ENCODE data around the gene MT1E. TPM values are rescaled to one million over a fixed set of nuclear protein-coding genes. Genes with fewer than 3 reads are reported as not detected.

MT1E gene
- total RNA-seq, 1 experiment from 2014 or later = 50.6 TPM

- intact Hi-C loops (cut with micrococcal nuclease; ENCODE audit: unreplicated experiment) = no loop called here
- Histone ChIP-seq H3K27me3 (replicated peaks; ENCODE audit: insufficient read depth, low read depth, low read length, poor library complexity) (no peaks in the 10 kb centered on the region), H3K4me3 (ENCODE audit: low read depth, low read length, poor library complexity, severe bottlenecking) (no peak overlapping the region), H3K27ac (ENCODE audit: low read depth, low read length, poor library complexity, severe bottlenecking) (no peak overlapping the region), H3K36me3 (ENCODE audit: insufficient read depth, low read length, poor library complexity, severe bottlenecking) (no peaks in the 10 kb centered on the region), H3K9me3 (ENCODE audit: low read depth, low read length, poor library complexity, severe bottlenecking) (no peaks in the 10 kb centered on the region), H3K4me1 (ENCODE audit: insufficient read depth, low read length, poor library complexity, severe bottlenecking) (no peaks in the 10 kb centered on the region)
- no TSS peak for BruUV-seq (replicated peaks)
- TF ChIP-seq EZH2 (IDR thresholded peaks at IDR 0.05; ENCODE audit: borderline replicate concordance, low read depth, low read length, poor library complexity, severe bottlenecking) = no peak
- TF ChIP-seq CTCF (conservative IDR thresholded peaks at IDR 0.05; ENCODE audit: low read depth, low read length) = no peak
- POLR2A ChIA-PET (ENCODE audit: low non-redundant PET) = no interaction called here
- DNase-seq (ENCODE audit: low spot score) = no peak
- CTCF ChIA-PET = no interaction called here
These were observed 50.2 kb downstream of the MT1E start for GRCh38 chr16:56675685-56676210.

Other genes with a start within 250 kb of the MT1E start
- gene AMFR, start 200.2 kb upstream of the MT1E start, total RNA-seq (2021) = 48.1 and 51.3 TPM in 2 replicates
- 220 and 231 TPM in 2 replicates for gene NUDT21, start 174.4 kb upstream of the MT1E start, total RNA-seq (2021)
- gene OGFOD1, start 174.2 kb upstream of the MT1E start, total RNA-seq (2021) = 68.4 and 78.1 TPM in 2 replicates
- gene BBS2, start 105.8 kb upstream of the MT1E start, total RNA-seq (2021) = 19.4 and 22.1 TPM in 2 replicates
- gene MT4, start 60.7 kb upstream of the MT1E start, total RNA-seq (2021) = not detected in 2 replicates
- gene MT3, start 36.3 kb upstream of the MT1E start, total RNA-seq (2021) = not detected in 2 replicates
- gene MT2A, start 17.2 kb upstream of the MT1E start, total RNA-seq (2021) = 81.8 and 218 TPM in 2 replicates
- gene MT1M, start 6.9 kb downstream of the MT1E start, total RNA-seq (2021) = 0.49 TPM in 1 of 2 replicates, not detected in the other
- not detected in 2 replicates for gene MT1A, start 12.9 kb downstream of the MT1E start, total RNA-seq (2021)
- not detected in 2 replicates for gene MT1B, start 26.1 kb downstream of the MT1E start, total RNA-seq (2021)
- 7.7 and 26.9 TPM in 2 replicates for gene MT1F, start 32.2 kb downstream of the MT1E start, total RNA-seq (2021)
- gene MT1G, start 42.3 kb downstream of the MT1E start, total RNA-seq (2021) = 10.8 and 48.8 TPM in 2 replicates
- 2.4 TPM in 1 of 2 replicates, not detected in the other for gene MT1H, start 44.0 kb downstream of the MT1E start, total RNA-seq (2021)
- gene MT1X, start 56.7 kb downstream of the MT1E start, total RNA-seq (2021) = 30.0 and 74.3 TPM in 2 replicates
- gene NUP93, start 104.3 kb downstream of the MT1E start, total RNA-seq (2021) = 153 and 155 TPM in 2 replicates
- not detected in 2 replicates for gene SLC12A3, start 239.4 kb downstream of the MT1E start, total RNA-seq (2021)